HepG2 (cell line): ENCODE results near the gene FGD3. TPM values are rescaled to one million over a fixed set of nuclear protein-coding genes. Genes with fewer than 3 reads are reported as not detected.

Experiments
- ATAC-seq: fragments of 200-7000 bp; cut with Tn5 transposase; 3 replicates; pipeline ENCODE4 v1.9.1; 2020; ENCODE audit warnings: mild to moderate bottlenecking, moderate library complexity
- BruUV-seq: library from RNA; stranded (reverse); fragments of 400-500 nt; replicated peaks from 2 replicates; lab custom pipeline; 2021; lab: Mats Ljungman, UMichigan
- CTCF ChIA-PET: fragments of 300-600 bp; formaldehyde crosslinking; extraction: SDS; loops from one replicate; lab custom pipeline; 2021; ENCODE audit warnings: low total read pairs, inconsistent platforms, low intra/inter-chr PET ratio; lab: Yijun Ruan, JAX
- POLR2A ChIA-PET: fragments of 350-600 bp; sonication (Branson Sonifier 250); formaldehyde crosslinking; loops from one replicate; lab custom pipeline; 2020; ENCODE audit warnings: antibody characterized with exemption, inconsistent platforms; lab: Yijun Ruan, JAX
- DNase-seq: peaks from one replicate; pipeline ENCODE4 v3.0.0-alpha.2; 2015; ENCODE audit warnings: low spot score
- FAIRE-seq: peaks from 3 replicates; lab custom pipeline; 2011; peaks lifted over from hg19 to GRCh38; lab: Jason Lieb, UNC
- H2AFZ ChIP-seq: one replicate; pipeline ENCODE4 v1.6.1; 2011; ENCODE audit warnings: low read length, inconsistent platforms
- H3K27ac ChIP-seq: fragments of 300-600 bp; 3 replicates; pipeline ENCODE4 v1.8.0; 2011; ENCODE audit warnings: mixed run types, mild to moderate bottlenecking, mixed read lengths, low read length, inconsistent platforms; ENCODE audit not compliant: insufficient read depth; ENCODE audit errors: extremely low read length
- H3K27me3 ChIP-seq, 2 experiments: fragments of 200-600 bp in 1 of 2; 2 replicates in 1 of 2; 3 replicates in 1 of 2; pipeline versions ENCODE4 v1.6.0 to v1.8.0; 2011; ENCODE audit warnings: low read length in 2 of 2, mild to moderate bottlenecking in 2 of 2, moderate library complexity in 2 of 2, inconsistent platforms in 1 of 2; ENCODE audit not compliant: insufficient read depth in 2 of 2, control insufficient read depth in 1 of 2
- H3K36me3 ChIP-seq, 2 experiments: fragments of 200-600 bp in 1 of 2; replicated peaks in 1 of 2; 2 replicates in 1 of 2; 3 replicates in 1 of 2; pipeline versions ENCODE4 v1.5.1 to v1.8.0; 2011; ENCODE audit warnings: low read length in 2 of 2, inconsistent platforms in 1 of 2; ENCODE audit not compliant: insufficient read depth in 2 of 2, control insufficient read depth in 1 of 2
- H3K4me1 ChIP-seq: 2 replicates; pipeline ENCODE4 v1.5.1; 2012; ENCODE audit warnings: low read length, inconsistent platforms; ENCODE audit not compliant: insufficient read depth
- H3K4me2 ChIP-seq: 2 replicates; pipeline ENCODE4 v1.6.0; 2011; ENCODE audit warnings: low read depth, low read length, inconsistent platforms
- H3K4me3 ChIP-seq, 3 experiments: fragments of 200-600 bp in 1 of 3; sonication (generic), shearing (Covaris generic) in 1 of 3; replicated peaks in 1 of 3; 2 replicates each; pipeline ENCODE4 v1.5.1; 2011 to 2016; ENCODE audit warnings: low read length in 3 of 3, inconsistent platforms in 2 of 3, low read depth in 2 of 3, mild to moderate bottlenecking in 2 of 3, control low read depth in 1 of 3, mixed read lengths in 1 of 3; ENCODE audit not compliant: insufficient read depth in 1 of 3
- H3K79me2 ChIP-seq: one replicate; pipeline ENCODE4 v1.6.1; 2011; ENCODE audit warnings: low read length, inconsistent platforms; ENCODE audit not compliant: insufficient read depth
- H3K9ac ChIP-seq: 2 replicates; pipeline ENCODE4 v1.6.0; 2011; ENCODE audit warnings: mild to moderate bottlenecking, low read depth, low read length, inconsistent platforms; ENCODE audit not compliant: insufficient read depth
- H3K9me3 ChIP-seq: 2 replicates; pipeline ENCODE4 v1.5.1; 2012; ENCODE audit warnings: mild to moderate bottlenecking, low read length
- H4K20me1 ChIP-seq: 2 replicates; pipeline ENCODE4 v1.6.0; 2011; ENCODE audit warnings: inconsistent platforms, mild to moderate bottlenecking, low read length, moderate library complexity; ENCODE audit not compliant: insufficient read depth
- KLF12 ChIP-seq: sonication (generic); formaldehyde crosslinking; IDR thresholded peaks from 2 replicates; pipeline ENCODE4 v1.4.0; 2020; ENCODE audit warnings: missing genetic modification reagents, borderline replicate concordance
- MEIS1 ChIP-seq: sonication (generic); formaldehyde crosslinking; IDR thresholded peaks from 2 replicates; pipeline ENCODE4 v1.9.0; 2021; ENCODE audit warnings: mild to moderate bottlenecking, missing genetic modification reagents, moderate library complexity, borderline replicate concordance
- TOPORS ChIP-seq: sonication (generic); formaldehyde crosslinking; IDR thresholded peaks from 2 replicates; pipeline ENCODE4 v1.8.0; 2023; ENCODE audit warnings: mild to moderate bottlenecking, missing genetic modification reagents
- ZFP36 ChIP-seq: fragments of 150-350 bp; IDR thresholded peaks from 2 replicates; pipeline ENCODE4 v1.6.1; 2018; ENCODE audit warnings: borderline replicate concordance, low read length, low read depth; ENCODE audit not compliant: partially characterized antibody
- ZNF724P ChIP-seq: sonication (generic); formaldehyde crosslinking; IDR thresholded peaks from 2 replicates; pipeline ENCODE4 v1.8.0; 2022; ENCODE audit warnings: missing genetic modification reagents, borderline replicate concordance
- WGBS: methylation state at CpG from one replicate; pipeline ENCODE4 v1.1.6; 2017; ENCODE audit warnings: low lambda C conversion rate; 5-methylcytosine and 5-hydroxymethylcytosine counted together
- in situ Hi-C: cut with HindIII; loops from 2 replicates; pipeline ENCODE4 v1.10.0; 2017; ENCODE audit warnings: low pct_unique_long_range_greater_than_20kb; ENCODE audit not compliant: extremely low pct_ligation_motif_present
- intact Hi-C: fragments of 100-400 bp; cut with micrococcal nuclease; formaldehyde crosslinking; loops from one replicate; pipeline ENCODE4 v1.10.0; 2022; ENCODE audit not compliant: unreplicated experiment
- polyA plus RNA-seq, 8 experiments: library from polyadenylated mRNA; depleted of rRNA in 3 of 8; stranded (reverse) in 7 of 8; unstranded in 1 of 8; fragments of >200 nt; fragmentation: Illumina TruSeq in 4 of 8; extraction: Trizol in 4 of 8; gene quantifications; 2 replicates each; pipeline versions ENCODE4 v1.2.1 to v1.2.3, GENCODE V29; 2011 to 2016; ENCODE audit warnings: low read depth in 4 of 8, missing spikeins in 1 of 8, mixed read lengths in 1 of 8; ENCODE audit not compliant: insufficient read depth in 1 of 8
- total RNA-seq, 5 experiments: library from RNA; depleted of rRNA; stranded (reverse); fragments of >200 nt; fragmentation: Illumina TruSeq; extraction: Trizol; gene quantifications; 2 replicates each; pipeline ENCODE4 v1.2.3, GENCODE V29; 2016; ENCODE audit warnings: low read depth in 1 of 5
- TF ChIP-seq, protein P1 (sequence below): IDR thresholded peaks from 2 replicates; pipeline ENCODE4 v1.6.1; 2012; ENCODE audit warnings: low read length, improper control_type of control experiment
- TF ChIP-seq, protein P2 (sequence below): sonication (generic); formaldehyde crosslinking; IDR thresholded peaks from 2 replicates; pipeline ENCODE4 v1.5.1; 2020; ENCODE audit warnings: mild to moderate bottlenecking, missing genetic modification reagents

Gene FGD3
- total and polyA plus RNA-seq, 2 of the 13 experiments (the other 11 are each of a cell fraction or from before 2014, with no cell fraction given): 0.53 to 1.1 TPM

DNA sequence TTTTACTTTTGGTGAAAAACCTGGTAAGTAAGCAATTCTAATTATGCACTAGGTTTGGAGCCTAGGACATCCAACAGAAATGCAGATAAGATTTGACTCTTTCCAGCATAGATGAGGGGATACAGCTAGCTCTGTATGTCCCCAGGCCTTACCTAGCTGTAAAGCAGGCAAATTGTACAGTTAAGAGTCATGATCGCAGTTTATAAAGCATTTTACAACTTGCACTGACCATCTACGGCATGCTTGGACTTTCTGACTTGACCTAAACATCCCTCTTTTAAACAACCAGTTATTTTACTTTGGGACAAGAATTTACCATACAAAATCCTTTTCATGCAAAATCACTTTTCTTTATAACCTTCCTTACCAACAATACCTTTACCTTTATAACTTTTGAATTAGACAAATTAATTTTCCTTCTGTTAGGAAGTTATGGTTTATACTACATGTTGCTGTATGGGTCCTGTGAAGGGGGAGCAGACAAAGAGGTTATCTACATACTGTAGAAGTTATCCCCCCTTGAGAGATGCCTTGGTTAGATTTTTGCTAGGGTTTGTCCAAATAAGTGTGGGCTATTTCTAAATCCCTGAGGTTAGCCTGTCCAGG, 36.8 kb downstream of the FGD3 start:
- H3K4me3 ChIP-seq: no peak overlapping the region
- H3K36me3 ChIP-seq: no peaks in the 10 kb centered on the region
- no peak for TF ChIP-seq MEIS1 (CRISPR knock-in tag)
- TF ChIP-seq ZNF724P (CRISPR knock-in tag): peak; percentile 100
- peak; percentile 97 for TF ChIP-seq TOPORS (CRISPR knock-in tag)
- TF ChIP-seq, protein P1, sequence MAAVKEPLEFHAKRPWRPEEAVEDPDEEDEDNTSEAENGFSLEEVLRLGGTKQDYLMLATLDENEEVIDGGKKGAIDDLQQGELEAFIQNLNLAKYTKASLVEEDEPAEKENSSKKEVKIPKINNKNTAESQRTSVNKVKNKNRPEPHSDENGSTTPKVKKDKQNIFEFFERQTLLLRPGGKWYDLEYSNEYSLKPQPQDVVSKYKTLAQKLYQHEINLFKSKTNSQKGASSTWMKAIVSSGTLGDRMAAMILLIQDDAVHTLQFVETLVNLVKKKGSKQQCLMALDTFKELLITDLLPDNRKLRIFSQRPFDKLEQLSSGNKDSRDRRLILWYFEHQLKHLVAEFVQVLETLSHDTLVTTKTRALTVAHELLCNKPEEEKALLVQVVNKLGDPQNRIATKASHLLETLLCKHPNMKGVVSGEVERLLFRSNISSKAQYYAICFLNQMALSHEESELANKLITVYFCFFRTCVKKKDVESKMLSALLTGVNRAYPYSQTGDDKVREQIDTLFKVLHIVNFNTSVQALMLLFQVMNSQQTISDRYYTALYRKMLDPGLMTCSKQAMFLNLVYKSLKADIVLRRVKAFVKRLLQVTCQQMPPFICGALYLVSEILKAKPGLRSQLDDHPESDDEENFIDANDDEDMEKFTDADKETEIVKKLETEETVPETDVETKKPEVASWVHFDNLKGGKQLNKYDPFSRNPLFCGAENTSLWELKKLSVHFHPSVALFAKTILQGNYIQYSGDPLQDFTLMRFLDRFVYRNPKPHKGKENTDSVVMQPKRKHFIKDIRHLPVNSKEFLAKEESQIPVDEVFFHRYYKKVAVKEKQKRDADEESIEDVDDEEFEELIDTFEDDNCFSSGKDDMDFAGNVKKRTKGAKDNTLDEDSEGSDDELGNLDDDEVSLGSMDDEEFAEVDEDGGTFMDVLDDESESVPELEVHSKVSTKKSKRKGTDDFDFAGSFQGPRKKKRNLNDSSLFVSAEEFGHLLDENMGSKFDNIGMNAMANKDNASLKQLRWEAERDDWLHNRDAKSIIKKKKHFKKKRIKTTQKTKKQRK: peak; percentile 62; the same call in 1 of the 2 replicates
- peak; percentile 97 for TF ChIP-seq ZFP36
- TF ChIP-seq, protein P2, sequence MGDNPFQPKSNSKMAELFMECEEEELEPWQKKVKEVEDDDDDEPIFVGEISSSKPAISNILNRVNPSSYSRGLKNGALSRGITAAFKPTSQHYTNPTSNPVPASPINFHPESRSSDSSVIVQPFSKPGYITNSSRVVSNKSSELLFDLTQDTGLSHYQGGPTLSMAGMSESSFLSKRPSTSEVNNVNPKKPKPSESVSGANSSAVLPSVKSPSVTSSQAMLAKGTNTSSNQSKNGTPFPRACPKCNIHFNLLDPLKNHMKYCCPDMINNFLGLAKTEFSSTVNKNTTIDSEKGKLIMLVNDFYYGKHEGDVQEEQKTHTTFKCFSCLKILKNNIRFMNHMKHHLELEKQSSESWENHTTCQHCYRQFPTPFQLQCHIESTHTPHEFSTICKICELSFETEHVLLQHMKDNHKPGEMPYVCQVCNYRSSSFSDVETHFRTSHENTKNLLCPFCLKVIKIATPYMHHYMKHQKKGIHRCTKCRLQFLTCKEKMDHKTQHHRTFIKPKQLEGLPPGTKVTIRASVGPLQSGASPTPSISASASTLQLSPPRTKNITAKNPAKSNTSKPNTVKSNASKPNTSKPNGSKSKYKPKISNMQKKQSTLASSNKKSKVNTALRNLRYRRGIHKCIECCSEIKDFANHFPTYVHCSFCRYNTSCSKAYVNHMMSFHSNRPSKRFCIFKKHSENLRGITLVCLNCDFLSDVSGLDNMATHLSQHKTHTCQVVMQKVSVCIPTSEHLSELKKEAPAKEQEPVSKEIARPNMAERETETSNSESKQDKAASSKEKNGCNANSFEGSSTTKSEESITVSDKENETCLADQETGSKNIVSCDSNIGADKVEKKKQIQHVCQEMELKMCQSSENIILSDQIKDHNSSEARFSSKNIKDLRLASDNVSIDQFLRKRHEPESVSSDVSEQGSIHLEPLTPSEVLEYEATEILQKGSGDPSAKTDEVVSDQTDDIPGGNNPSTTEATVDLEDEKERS: peak; percentile 96
- no peak for TF ChIP-seq KLF12 (CRISPR knock-in tag)
- in situ Hi-C loops: no loop called here
- H4K20me1 ChIP-seq: no peaks in the 10 kb centered on the region
- no peaks in the 10 kb centered on the region for H3K27me3 ChIP-seq
- no TSS peak for BruUV-seq
- no peak overlapping the region for H3K9ac ChIP-seq
- CTCF ChIA-PET: no interaction called here
- POLR2A ChIA-PET: no interaction called here
- H2AFZ ChIP-seq: no peak overlapping the region
- ATAC-seq: no peak
- no peak for DNase-seq
- peaks cover 42% of the 10 kb centered on the region for H3K9me3 ChIP-seq
- no peak overlapping the region for H3K27ac ChIP-seq
- intact Hi-C loops: no loop called here
- no peaks in the 10 kb centered on the region for H3K79me2 ChIP-seq
- WGBS: 28% methylated on average over 2 of the region's 2 CpGs
- no peak overlapping the region for H3K4me2 ChIP-seq
- FAIRE-seq: no peak
- peaks cover 14% of the 10 kb centered on the region; the same call in 1 of the 2 replicates for H3K4me1 ChIP-seq
